B cell (primary cell): Measurements from ENCODE around the gene CA11.

Experiments
- CTCF ChIP-seq: fragments of 200-600 bp; IDR thresholded peaks from one replicate; pipeline ENCODE4 v1.8.0; 2022; ENCODE audit warnings: antibody characterized with exemption, mild to moderate bottlenecking
- EZH2 ChIP-seq: IDR thresholded peaks from 2 replicates; pipeline ENCODE4 v1.6.1; 2012; ENCODE audit warnings: borderline replicate concordance, low read depth, mild to moderate bottlenecking, moderate library complexity, low read length; ENCODE audit not compliant: insufficient read depth, poor library complexity, severe bottlenecking

GRCh38 chr19:48687776-48688175, 41.8 kb upstream of the CA11 start:
- TF ChIP-seq EZH2 (no peak), CTCF (no peak)
